KBM-7 (cell line): Measurements from ENCODE around the gene CNTRL.
A peak's percentile ranks its signal among the peaks of the same experiment; 100 is the strongest.

Experiments used
- DNase-seq: peaks from one replicate; pipeline ENCODE4 v3.0.0-alpha.2; 2015
- in situ Hi-C: fragments of 300-500 bp; cut with MboI; formaldehyde crosslinking; loops from 2 replicates; pipeline ENCODE4 v1.14.3; 2020; ENCODE audit warnings: low sequenced_read_pairs, low pct_unique_long_range_greater_than_20kb, mixed read lengths

CNTRL gene

DNA sequence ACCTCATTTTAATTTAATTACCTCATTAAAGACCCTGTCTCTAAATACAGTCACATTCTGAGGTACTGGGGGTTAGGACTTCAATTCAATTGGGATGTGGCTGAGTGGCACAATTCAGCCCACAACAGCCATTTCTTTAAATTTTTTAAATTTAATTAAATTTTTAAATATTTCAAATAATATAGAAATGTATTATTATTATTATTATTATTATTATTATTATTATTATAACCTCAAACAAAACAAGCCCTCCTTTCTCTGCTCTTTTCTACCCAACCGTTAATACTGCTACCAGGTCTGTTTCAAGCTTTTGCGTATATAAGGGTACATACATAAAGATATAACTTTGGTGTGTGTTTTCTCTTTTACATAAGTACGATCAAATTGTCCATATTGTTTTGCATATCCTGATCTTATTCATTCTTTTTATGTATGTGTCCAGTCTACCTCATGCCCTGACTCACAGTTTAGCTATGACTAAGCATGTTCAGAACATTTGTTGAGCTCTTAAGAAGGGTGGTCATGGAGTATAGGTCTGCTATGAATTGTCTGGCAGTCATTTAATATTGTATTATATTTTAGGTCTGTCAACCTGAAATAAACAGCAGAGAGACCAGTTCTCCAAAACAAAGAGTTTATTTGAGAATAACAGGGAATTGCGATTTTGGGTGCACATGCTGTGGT, 143.0 kb downstream of the CNTRL start:
- no peak for DNase-seq
- in situ Hi-C loops: loop anchor here (10.0 kb wide), 2 partner anchors 47 to 167 kb away; partner anchors contain the start of gene GSN

DNA sequence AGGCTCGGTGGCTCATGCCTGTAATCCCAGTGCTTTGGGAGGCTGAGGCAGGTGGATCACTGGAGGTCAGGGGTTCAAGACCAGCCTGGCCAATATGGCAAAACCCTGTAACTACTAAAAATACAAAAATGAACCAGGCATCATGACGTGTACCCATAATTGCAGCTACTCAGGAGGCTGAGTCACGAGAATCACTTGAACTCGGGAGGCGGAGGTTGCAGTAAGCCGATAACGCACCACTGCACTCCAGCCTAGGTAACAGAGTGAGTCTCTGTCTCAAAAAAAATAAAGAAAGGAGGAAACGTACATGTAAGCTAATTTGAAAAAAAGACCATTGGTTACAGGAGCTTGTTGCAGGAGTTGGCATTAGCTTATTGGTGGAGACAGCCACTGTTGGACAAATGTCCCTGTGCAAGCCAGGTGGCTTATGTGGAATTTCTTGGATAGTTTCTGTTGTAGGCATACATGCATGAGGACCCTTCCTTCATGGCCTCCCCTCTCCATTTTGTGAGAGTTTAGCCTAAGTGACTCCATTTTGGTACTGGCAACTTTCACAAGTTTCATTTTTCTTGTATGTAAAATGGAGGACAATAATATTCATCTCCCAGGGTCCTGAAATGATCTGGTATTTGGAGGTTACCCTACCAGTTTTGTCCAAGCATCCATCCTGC, 143.7 kb downstream of the CNTRL start:
- no peak for DNase-seq
- in situ Hi-C loops: loop anchor here (10.0 kb wide), 2 partner anchors 46 to 166 kb away; partner anchors contain the start of gene GSN

DNA sequence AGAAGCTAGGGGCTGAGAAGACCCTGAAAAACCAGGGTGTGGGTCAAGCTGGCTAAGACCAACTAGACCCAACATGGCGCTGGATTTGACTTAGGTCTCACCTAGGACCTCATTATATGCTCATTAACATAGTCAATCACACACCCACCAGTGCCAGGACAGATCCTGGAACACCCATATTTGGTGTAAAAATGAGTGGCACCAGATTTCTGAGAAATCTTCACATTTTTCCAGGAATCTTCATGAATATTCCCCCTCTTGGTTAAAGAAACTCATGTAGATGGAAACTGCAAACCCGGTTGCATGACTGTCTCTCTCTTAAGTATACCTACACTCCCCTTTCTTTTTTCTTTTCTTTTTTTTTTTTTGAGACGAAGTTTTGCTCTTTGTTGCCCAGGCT, 144.8 kb downstream of the CNTRL start:
- no peak for DNase-seq
- in situ Hi-C loops: loop anchor here (10.0 kb wide), 2 partner anchors 45 to 165 kb away; partner anchors contain the start of gene GSN

DNA sequence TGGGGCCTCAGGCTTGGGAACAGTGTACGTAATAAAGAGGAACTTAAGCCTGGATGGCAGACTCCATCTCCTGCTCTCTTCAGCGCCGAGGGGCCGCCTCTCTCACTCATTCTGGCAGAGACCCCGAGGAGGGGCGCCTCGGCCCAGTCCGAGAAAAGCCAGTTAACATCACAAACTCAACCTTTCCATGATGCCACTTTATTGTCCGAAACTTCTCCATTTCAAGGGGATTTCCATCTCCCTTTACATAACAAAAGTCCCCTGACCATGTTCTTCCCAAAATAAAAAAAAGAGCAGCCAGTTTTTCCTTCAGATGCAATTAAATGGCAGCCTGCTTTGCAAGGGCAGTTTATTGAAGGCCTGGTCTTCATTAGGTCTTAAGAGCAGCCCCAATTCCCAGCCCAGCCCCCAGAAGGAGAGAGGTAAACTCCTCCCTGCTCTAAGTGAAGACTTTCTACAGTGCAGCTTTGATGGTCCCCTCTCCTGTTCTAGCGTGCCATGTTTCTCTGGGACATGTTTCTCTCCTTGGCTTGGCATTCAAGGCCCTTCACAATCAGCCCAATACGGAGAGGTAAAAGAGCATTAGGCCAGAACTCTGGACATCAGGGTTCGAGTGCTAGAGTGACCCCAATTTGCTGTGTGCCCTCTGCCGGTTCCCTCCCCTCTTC, 146.4 kb downstream of the CNTRL start:
- in situ Hi-C loops: no loop called here
- DNase-seq: no peak

DNA sequence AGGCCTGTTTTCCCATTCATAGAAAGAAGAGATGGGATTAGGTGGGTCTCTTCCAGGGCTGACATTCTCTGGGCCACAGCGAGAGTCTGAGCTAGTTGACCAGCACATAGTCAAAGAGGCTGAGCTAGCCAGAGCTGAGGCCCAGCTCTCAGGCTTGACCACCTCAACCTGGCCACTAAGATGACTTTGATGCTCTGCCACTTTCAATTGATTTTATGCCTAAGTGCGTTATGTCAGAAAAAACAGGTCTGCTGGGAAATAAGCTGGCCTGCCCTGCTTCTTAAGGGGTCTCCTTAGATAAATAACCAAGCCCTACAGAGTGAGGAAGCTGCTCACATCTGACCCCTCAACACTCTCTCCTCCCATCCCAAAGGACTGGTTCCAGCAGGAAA, 146.9 kb downstream of the CNTRL start:
- no peak for DNase-seq
- in situ Hi-C loops: no loop called here

DNA sequence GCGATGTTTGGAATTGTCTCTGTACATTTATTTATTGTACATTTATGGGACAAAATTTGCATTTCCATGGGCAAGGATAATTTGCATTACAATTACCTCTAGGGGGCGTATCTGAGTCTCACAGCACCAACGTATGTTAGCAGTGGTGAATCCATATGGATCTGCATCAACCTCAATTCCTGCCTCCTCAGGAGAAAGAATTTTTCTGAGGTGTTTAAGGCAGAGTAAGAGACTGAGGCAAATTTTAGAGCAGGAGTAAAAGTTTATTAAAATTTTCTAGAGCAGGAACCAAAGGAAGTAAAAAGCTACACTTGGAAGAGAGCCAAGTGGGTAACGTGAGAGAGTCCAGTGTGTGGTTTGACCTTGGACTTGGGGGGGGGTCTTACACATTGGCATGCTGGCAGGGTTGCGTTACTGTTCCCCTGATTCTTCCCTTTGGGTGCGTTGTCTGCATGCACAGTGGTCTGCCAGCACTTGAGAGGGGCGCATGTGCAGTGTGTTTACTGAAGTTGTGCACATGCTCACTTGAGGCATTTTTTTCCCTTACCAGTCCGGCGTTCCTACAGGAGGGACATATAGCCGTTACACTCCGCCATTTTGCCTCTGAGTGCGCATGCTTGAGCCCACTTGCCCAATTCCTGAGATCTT, 147.9 kb downstream of the CNTRL start:
- peak; percentile 70 for DNase-seq

DNA sequence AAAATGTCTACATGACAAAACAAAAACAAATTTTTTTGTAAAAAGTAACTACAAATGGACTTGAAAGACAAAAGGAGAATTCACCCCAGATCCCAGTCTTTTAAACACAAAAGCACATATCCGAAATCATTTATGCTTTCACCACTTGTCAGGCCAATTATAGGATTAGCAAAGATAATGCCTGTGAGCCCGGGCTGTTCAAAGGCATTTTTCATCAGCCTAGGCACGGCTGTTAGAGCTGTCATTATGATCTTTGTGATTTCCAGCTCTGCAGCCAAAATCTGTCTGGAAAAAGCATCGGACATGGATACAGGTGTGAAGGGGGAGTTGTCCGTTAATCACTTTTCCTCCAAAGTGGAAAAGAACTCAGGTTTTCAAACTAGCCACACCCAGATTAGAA, 150.5 kb downstream of the CNTRL start:
- no peak for DNase-seq

More for the DNA sequence above, 147.9 kb downstream of the CNTRL start:
- in situ Hi-C loops: no loop called here

DNA sequence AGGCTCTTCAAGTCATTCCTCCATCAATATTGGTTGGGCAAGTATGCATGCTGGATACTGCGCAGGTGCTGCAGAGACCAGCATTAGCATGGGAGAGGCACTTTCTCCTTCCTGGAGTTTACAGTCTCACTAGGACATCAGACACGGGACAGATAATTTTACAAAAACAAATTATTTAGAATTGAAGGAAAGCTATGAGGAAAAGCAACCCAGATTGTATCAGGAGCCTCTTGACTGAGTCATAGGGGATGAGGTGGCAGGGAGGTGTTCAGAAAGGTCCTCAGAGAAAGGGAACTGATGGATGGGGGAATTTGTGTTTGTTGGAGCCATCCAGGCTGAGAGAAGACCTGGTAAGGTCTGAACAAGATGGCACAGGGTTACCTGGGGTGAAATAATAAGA, 151.4 kb downstream of the CNTRL start:
- no peak for DNase-seq
- in situ Hi-C loops: no loop called here

More for the DNA sequence above, 150.5 kb downstream of the CNTRL start:
- in situ Hi-C loops: no loop called here
